CD4-positive, CD25-positive, alpha-beta regulatory T cell (primary cell): ENCODE results near the gene KCNA10. TPM values are rescaled to one million over a fixed set of nuclear protein-coding genes. Genes with fewer than 3 reads are reported as not detected.

ENCODE experiments used
- ATAC-seq, 2 donors: fragments of 150-1000 bp; cut with Tn5 transposase; one replicate each; pipeline ENCODE4 v1.10.0; 2021; ENCODE audit warnings: low read depth in 2 of 2, moderate number of reproducible peaks in 2 of 2, moderate library complexity in 1 of 2
- DNase-seq, 3 donors: peaks; one replicate each; pipeline versions ENCODE4 v3.0.0 to v3.0.0-alpha.2; 2012 to 2022; ENCODE audit warnings: mixed read lengths in 1 of 3
- H3K27ac ChIP-seq: one replicate; pipeline ENCODE4 v1.7.0; 2013; ENCODE audit warnings: mild to moderate bottlenecking, low read length; ENCODE audit not compliant: insufficient read depth, poor library complexity, severe bottlenecking
- H3K27me3 ChIP-seq: one replicate; pipeline ENCODE4 v1.7.0; 2013; ENCODE audit warnings: low read length; ENCODE audit not compliant: control insufficient read depth, insufficient read depth
- H3K36me3 ChIP-seq: one replicate; pipeline ENCODE4 v1.7.0; 2013; ENCODE audit warnings: mild to moderate bottlenecking, low read length, moderate library complexity; ENCODE audit not compliant: control insufficient read depth, insufficient read depth
- H3K4me1 ChIP-seq: 2 replicates; pipeline ENCODE4 v1.7.0; 2013; ENCODE audit warnings: mild to moderate bottlenecking, low read length; ENCODE audit not compliant: insufficient read depth, control insufficient read depth, poor library complexity, severe bottlenecking
- H3K4me3 ChIP-seq: one replicate; pipeline ENCODE4 v1.7.0; 2013; ENCODE audit warnings: low read depth, mild to moderate bottlenecking, low read length, moderate library complexity
- H3K9me3 ChIP-seq, 2 experiments: 1 replicate in 1 of 2; 2 replicates in 1 of 2; pipeline ENCODE4 v1.7.0; 2013; ENCODE audit warnings: low read length in 2 of 2, mild to moderate bottlenecking in 1 of 2, moderate library complexity in 1 of 2; ENCODE audit not compliant: control insufficient read depth in 2 of 2
- H3K27ac Mint-ChIP-seq, 3 donors: one replicate each; pipeline ENCODE4 v1.8.0; 2020 to 2022; ENCODE audit warnings: mild to moderate bottlenecking in 3 of 3, mixed read lengths in 3 of 3, moderate library complexity in 2 of 3
- H3K27me3 Mint-ChIP-seq: one replicate; pipeline ENCODE4 v1.8.0; 2022; ENCODE audit warnings: mild to moderate bottlenecking, mixed read lengths
- H3K36me3 Mint-ChIP-seq: one replicate; pipeline ENCODE4 v1.8.0; 2020; ENCODE audit warnings: mixed read lengths
- H3K4me1 Mint-ChIP-seq, 4 donors: one replicate each; pipeline ENCODE4 v1.8.0; 2020 to 2022; ENCODE audit warnings: mixed read lengths in 4 of 4, mild to moderate bottlenecking in 1 of 4
- H3K4me3 Mint-ChIP-seq, 4 donors: one replicate each; pipeline ENCODE4 v1.8.0; 2020 to 2022; ENCODE audit warnings: mild to moderate bottlenecking in 4 of 4, mixed read lengths in 4 of 4, moderate library complexity in 3 of 4
- H3K9me3 Mint-ChIP-seq, 7 donors: one replicate each; pipeline ENCODE4 v1.8.0; 2020 to 2022; ENCODE audit warnings: mixed read lengths in 7 of 7, mild to moderate bottlenecking in 3 of 7, moderate library complexity in 2 of 7
- polyA plus RNA-seq, 4 donors: library from polyadenylated mRNA; unstranded; fragments of 300-500 nt; fragmentation: Illumina TruSeq; gene quantifications; one replicate each; pipeline ENCODE4 v1.2.3, GENCODE V29; 2021
- total RNA-seq: library from RNA; stranded (reverse); gene quantifications from one replicate; pipeline ENCODE4 v1.2.3, GENCODE V29; 2022

Gene KCNA10
- total and polyA plus RNA-seq, 5 donors from 2014 or later, result not detected

- ATAC-seq, result no peak
- H3K27ac ChIP-seq, result no peak overlapping the region
- no peak overlapping the region for H3K27ac Mint-ChIP-seq
- H3K4me1 ChIP-seq, result peaks cover 8% of the 10 kb centered on the region
- H3K27me3 ChIP-seq, result peaks cover 20% of the 10 kb centered on the region
- H3K9me3 ChIP-seq, result no peaks in the 10 kb centered on the region
- H3K36me3 Mint-ChIP-seq, result peaks cover 3% of the 10 kb centered on the region
- no peak overlapping the region for H3K4me3 Mint-ChIP-seq
- H3K27me3 Mint-ChIP-seq, result peaks cover 60% of the 10 kb centered on the region
- no peak overlapping the region for H3K4me3 ChIP-seq
- no peaks in the 10 kb centered on the region for H3K9me3 Mint-ChIP-seq
- no peak for DNase-seq
- no peaks in the 10 kb centered on the region for H3K36me3 ChIP-seq
- H3K4me1 Mint-ChIP-seq, result no peaks in the 10 kb centered on the region
Measured at GRCh38 chr1:110555807-110556470, 37.0 kb upstream of the KCNA10 start.

GRCh38 chr1:110554871-110555801 lies 36.2 kb upstream of the KCNA10 start:
- peaks cover 3% of the 10 kb centered on the region for H3K36me3 Mint-ChIP-seq

GRCh38 chr1:110551278-110551809 lies 32.4 kb upstream of the KCNA10 start:
- no peak for ATAC-seq
- H3K27me3 Mint-ChIP-seq, result peaks cover 46% of the 10 kb centered on the region
- H3K4me3 Mint-ChIP-seq, result no peak overlapping the region

More at GRCh38 chr1:110554871-110555801, 36.2 kb upstream of the KCNA10 start:
- Histone ChIP-seq H3K4me3 (no peak overlapping the region), H3K9me3 (no peaks in the 10 kb centered on the region), H3K36me3 (no peaks in the 10 kb centered on the region), H3K4me1 (peaks cover 8% of the 10 kb centered on the region), H3K27me3 (peaks cover 20% of the 10 kb centered on the region), H3K27ac (no peak overlapping the region)
- H3K27me3 Mint-ChIP-seq, result peaks cover 60% of the 10 kb centered on the region
- no peaks in the 10 kb centered on the region for H3K4me1 Mint-ChIP-seq
- peak overlapping the region in 1 of 4 donors; percentile 32 for H3K4me3 Mint-ChIP-seq
- no peaks in the 10 kb centered on the region for H3K9me3 Mint-ChIP-seq
- DNase-seq (peak; percentile 27 to 48 (median 43)), ATAC-seq (peak; percentile 69 to 76)
- H3K27ac Mint-ChIP-seq, result no peak overlapping the region

DNA sequence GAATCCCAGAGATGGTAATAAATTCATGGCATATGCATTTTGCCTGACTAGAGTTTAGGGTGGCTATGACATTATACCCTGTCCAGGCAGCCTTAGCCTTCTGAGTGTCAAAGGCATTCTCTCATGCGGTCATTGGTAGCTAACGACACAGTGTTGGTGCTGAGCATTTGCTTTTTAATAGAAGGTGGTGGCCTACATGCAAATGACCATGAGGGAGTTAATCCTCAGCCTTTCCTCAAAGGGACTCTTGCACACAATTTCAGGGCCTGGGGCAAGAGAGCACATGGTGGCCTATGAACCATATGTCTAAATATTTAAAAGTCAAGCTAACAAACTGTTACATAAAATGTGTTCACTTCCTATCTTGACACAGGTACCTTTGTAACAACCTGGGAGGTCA lies 30.9 kb upstream of the KCNA10 start:
- peaks cover 40% of the 10 kb centered on the region for H3K27me3 Mint-ChIP-seq
- H3K36me3 Mint-ChIP-seq, result no peaks in the 10 kb centered on the region
- H3K27ac Mint-ChIP-seq, result no peak overlapping the region

More at GRCh38 chr1:110551278-110551809, 32.4 kb upstream of the KCNA10 start:
- Mint-ChIP-seq H3K4me1 (no peaks in the 10 kb centered on the region), H3K36me3 (no peaks in the 10 kb centered on the region), H3K9me3 (peaks cover 0 to 3% (median 0%) of the 10 kb centered on the region in 7 donors), H3K27ac (peak overlapping the region in 1 of 3 donors; percentile 1)
- H3K27me3 ChIP-seq, result peaks cover 29% of the 10 kb centered on the region
- no peak for DNase-seq
- H3K9me3 ChIP-seq, result no peaks in the 10 kb centered on the region
- no peak overlapping the region for H3K27ac ChIP-seq
- H3K4me3 ChIP-seq, result no peak overlapping the region
- H3K4me1 ChIP-seq, result peaks cover 8% of the 10 kb centered on the region
- no peaks in the 10 kb centered on the region for H3K36me3 ChIP-seq

GRCh38 chr1:110548381-110548780 lies 29.4 kb upstream of the KCNA10 start:
- Mint-ChIP-seq H3K36me3 (no peaks in the 10 kb centered on the region), H3K4me1 (no peaks in the 10 kb centered on the region), H3K27me3 (peaks cover 36% of the 10 kb centered on the region)

More for the DNA sequence above, 30.9 kb upstream of the KCNA10 start:
- peaks cover 0 to 5% (median 0%) of the 10 kb centered on the region in 7 donors for H3K9me3 Mint-ChIP-seq
- Histone ChIP-seq H3K9me3 (no peaks in the 10 kb centered on the region), H3K27ac (no peak overlapping the region), H3K4me3 (no peak overlapping the region), H3K36me3 (no peaks in the 10 kb centered on the region), H3K4me1 (no peaks in the 10 kb centered on the region), H3K27me3 (peaks cover 23% of the 10 kb centered on the region)
- DNase-seq (no peak), ATAC-seq (no peak)
- H3K4me3 Mint-ChIP-seq, result no peak overlapping the region
- H3K4me1 Mint-ChIP-seq, result no peaks in the 10 kb centered on the region

DNA sequence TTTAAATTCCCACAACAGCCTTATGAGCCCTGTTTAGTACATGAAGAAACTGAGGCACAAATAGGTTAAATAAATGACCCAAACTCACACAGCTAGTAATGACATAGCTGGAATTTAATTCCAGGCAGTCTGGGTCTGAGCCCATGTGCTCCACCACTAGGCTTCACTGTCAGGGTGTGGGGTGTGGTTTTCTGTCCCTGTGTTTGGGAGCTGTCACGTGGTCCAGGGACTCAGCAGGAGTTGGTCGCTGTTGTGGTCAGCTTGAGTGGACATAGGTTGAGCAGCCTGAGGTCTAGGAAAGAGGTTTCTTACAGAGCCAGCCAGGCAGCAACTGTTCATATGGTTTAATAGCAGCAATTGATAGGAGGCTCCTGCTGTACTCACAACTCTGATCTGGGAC lies 28.0 kb upstream of the KCNA10 start:
- DNase-seq, result no peak

More at GRCh38 chr1:110548381-110548780, 29.4 kb upstream of the KCNA10 start:
- H3K36me3 ChIP-seq, result no peaks in the 10 kb centered on the region
- ATAC-seq (no peak), DNase-seq (peak in 1 of 3 donors; percentile 12)
- no peaks in the 10 kb centered on the region for H3K4me1 ChIP-seq
- H3K9me3 ChIP-seq, result no peaks in the 10 kb centered on the region
- peaks cover 19% of the 10 kb centered on the region for H3K27me3 ChIP-seq
- Mint-ChIP-seq H3K9me3 (peaks cover 0 to 5% (median 0%) of the 10 kb centered on the region in 7 donors), H3K27ac (no peak overlapping the region), H3K4me3 (no peak overlapping the region)
- H3K4me3 ChIP-seq, result no peak overlapping the region
- no peak overlapping the region for H3K27ac ChIP-seq

DNA sequence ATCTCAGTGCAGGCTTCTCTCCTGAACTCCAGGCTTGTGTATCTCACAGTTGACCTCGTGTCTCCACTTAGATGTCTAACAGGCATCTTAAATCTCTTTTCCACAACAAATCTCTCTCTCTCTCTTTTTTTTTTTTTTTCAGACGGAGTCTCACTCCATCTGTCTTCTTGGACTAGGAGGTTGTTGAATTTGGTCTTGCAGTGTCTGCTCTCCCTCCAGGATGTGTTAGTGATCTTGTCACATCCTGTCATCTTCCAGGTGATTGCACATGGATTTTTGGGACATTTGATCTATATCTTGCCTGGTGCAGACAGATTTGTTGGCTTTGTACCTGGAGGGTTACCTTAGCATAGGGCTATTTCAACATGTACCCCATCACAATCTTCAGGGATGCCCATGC lies 26.5 kb upstream of the KCNA10 start:
- Mint-ChIP-seq H3K4me3 (no peak overlapping the region), H3K27ac (no peak overlapping the region), H3K4me1 (no peaks in the 10 kb centered on the region), H3K9me3 (peaks cover 0 to 5% (median 0%) of the 10 kb centered on the region in 7 donors), H3K27me3 (peaks cover 25% of the 10 kb centered on the region), H3K36me3 (no peaks in the 10 kb centered on the region)
- no peaks in the 10 kb centered on the region for H3K9me3 ChIP-seq
- H3K4me1 ChIP-seq, result no peaks in the 10 kb centered on the region
- ATAC-seq (no peak), DNase-seq (no peak)
- H3K27ac ChIP-seq, result no peak overlapping the region
- H3K27me3 ChIP-seq, result peaks cover 11% of the 10 kb centered on the region
- H3K4me3 ChIP-seq, result no peak overlapping the region
- no peaks in the 10 kb centered on the region for H3K36me3 ChIP-seq

More for the DNA sequence above, 28.0 kb upstream of the KCNA10 start:
- peaks cover 25% of the 10 kb centered on the region for H3K27me3 Mint-ChIP-seq
- Histone ChIP-seq H3K27ac (no peak overlapping the region), H3K4me1 (no peaks in the 10 kb centered on the region), H3K9me3 (no peaks in the 10 kb centered on the region), H3K27me3 (peaks cover 14% of the 10 kb centered on the region), H3K4me3 (no peak overlapping the region), H3K36me3 (no peaks in the 10 kb centered on the region)
- no peak overlapping the region for H3K27ac Mint-ChIP-seq
- no peak for ATAC-seq
- peaks cover 0 to 5% (median 0%) of the 10 kb centered on the region in 7 donors for H3K9me3 Mint-ChIP-seq
- no peak overlapping the region for H3K4me3 Mint-ChIP-seq
- H3K4me1 Mint-ChIP-seq, result no peaks in the 10 kb centered on the region
- H3K36me3 Mint-ChIP-seq, result no peaks in the 10 kb centered on the region
